HG02981 (cell line): ENCODE results near the gene GMPR2.
A peak's percentile ranks its signal among the peaks of the same experiment; 100 is the strongest.
"Not testable (repeated sequence)": the region's sequence is repeated elsewhere in the genome, so short reads cannot be mapped to it uniquely, and the experiment has no call there.

Experiments used
- ATAC-seq: cut with Tn5 transposase; IDR thresholded peaks from one replicate; pipeline ENCODE4 v1.9.1; 2021; ENCODE audit warnings: mild to moderate bottlenecking, moderate library complexity; ENCODE audit not compliant: unreplicated experiment

Gene GMPR2

DNA sequence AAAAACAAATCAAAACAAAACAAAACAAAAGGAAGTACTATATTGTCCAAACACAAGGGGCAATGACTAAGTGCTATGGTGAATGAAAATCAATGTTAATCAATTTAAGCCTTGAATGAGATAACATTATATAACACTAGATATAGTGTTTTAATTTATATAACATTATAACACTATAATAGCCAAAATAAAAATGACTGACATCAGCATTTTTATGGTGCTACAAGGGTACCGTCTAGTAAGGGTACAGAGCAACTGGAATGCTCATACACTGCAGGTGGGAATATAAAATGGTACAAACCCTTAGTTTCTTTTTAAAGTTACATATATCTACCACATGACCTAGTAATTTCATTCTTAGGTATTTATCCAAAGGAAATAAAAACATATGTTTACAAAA lies 6.3 kb upstream of the GMPR2 start:
- no peak for ATAC-seq

DNA sequence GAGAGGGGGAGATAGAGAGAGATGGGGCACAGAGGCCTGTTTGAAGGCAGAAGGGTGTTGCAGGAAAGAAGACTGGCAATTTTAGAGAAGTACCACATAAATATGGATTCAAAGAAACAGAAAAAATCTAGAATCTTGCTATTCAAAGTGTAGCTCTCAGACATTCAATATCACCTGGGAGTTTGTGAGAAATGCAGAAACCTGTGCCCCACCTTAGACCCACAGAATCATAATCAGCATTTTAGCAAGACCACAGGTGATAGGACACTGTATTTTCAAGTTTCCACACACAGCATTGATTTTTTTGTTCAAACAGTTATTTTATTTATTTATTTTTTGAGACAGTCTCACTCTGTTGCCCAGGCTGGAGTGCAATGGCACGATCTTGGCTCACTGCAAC lies 3.8 kb upstream of the GMPR2 start:
- no peak for ATAC-seq

DNA sequence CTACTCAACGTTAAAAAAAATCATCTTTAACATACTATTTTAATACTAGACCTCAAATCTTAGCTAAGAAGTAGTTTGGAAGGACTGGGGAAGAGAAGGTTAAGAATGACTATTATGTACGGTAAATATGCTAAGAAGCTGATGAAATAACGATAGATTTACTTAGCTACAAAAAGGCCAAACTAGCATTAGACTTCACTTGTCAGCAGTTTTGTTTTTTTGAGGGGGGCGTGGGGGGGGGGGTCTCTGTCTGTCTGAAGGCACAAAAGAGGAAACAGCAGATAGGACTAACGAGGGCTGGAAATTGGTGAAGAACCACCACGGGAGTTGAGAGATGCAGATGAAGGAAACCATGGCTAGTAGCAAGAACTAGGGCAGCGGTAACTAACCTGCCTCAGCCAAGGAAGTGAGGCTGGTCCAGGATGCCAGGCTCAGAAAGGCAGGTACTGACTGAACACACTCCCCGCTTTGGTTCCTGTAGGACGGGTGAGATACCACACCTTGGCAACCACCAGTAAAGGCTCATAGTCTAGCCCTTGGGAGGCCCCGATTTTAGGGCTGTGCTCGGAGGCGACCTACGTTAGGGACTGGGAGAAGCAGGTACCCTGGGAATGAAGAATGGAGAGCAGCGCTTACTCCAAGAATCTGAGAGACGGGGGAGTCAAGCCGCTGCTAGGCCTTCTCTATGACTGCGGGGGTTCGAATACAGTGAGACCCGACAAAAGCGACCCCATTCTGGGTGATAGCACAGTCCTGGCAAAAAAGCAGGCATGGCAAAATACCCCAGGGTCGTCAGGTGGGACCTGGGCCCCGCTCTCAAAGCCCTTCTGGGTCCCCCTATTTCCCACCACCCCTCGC lies 1.2 kb upstream of the GMPR2 start:
- no peak for ATAC-seq

DNA sequence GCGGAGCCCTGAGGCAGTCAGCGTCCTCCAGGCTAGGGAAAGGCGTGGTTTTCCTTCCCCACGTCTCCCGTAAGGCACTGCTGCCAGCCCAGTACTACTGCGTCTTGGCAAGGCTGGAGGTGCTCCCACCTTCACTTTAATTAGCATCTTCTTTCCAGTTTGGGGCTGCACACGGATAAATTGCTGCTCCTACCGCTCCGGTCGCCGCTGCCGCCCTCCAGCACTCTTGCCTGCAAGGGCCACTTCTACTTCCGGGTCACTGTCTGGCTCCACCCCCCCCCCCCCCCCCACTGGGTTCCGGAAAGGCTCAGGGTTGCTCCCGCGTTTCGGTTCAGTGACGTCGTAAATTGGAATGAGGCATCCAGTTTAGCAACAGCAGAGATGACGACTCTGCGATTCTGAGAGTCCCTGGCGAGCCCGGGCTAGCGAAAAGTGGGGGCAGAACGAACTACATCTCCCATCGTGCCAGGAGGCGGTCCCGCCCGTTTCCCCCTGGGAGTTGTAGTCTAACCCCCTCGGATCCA lies 546 bp upstream of the GMPR2 start, which contains the start of gene NEDD8:
TSS of gene NEDD8 (minus strand) at position 247 of the 524 bp plus-strand sequence. CDS start at position 147, 100 bp downstream.
- ATAC-seq = peak; percentile 63

DNA sequence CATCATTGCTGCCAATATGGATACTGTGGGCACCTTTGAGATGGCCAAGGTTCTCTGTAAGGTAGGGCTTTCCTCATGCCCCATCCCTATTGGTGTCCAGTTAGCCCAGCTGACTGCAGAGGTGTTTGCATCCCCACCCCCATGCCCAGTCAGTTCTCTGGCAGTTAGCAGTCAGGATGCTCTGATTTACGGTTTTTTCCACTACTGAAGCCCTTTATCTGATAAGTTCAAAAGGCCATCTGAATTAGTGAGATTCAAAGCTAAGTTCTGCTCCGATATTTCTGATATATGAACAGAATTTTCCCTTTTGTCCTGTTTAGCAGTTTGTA lies 773 bp downstream of the GMPR2 start:
- ATAC-seq = no peak

DNA sequence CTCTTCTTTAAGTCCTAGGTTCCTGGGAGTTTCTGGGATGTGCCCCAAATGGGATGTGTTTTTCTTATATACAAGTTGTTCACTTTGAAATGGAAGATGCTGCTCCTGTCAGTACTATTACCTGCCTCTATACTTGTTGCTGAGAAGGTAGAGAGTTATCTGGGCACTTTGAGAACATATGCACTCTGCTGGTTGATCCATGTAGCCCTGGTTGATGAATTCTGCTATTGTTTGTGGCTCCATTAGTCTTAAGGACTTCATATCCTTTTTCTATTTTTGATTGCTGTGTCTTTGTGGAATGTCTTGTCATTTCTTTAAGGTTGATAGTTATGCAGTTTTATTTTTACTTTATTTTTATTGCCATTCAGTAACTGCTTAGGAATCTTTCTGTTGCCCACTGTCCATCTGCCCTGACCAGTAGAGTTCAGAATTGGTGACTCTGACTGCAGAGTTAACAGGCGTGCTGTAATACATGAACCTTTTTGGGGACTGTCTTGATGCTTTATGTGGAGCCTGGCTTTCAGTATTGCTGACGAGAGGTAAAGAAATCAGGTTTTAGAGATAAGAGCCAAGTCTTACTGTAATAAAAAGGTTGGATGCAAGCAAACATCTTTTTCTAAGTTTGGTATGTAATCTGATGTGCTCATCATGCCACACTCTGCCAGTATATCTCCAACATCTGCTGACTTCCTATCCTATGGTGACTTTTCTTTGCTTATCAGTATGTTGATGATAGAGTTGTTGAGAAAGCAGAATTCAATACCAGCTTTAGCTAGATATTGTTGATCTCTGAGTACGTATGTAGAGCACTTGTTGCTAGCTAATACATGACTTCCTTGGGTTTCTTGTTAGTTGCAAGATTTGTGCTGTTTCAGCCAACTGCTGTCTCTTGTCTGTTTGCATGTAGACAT lies 1.6 kb downstream of the GMPR2 start:
- no peak for ATAC-seq

DNA sequence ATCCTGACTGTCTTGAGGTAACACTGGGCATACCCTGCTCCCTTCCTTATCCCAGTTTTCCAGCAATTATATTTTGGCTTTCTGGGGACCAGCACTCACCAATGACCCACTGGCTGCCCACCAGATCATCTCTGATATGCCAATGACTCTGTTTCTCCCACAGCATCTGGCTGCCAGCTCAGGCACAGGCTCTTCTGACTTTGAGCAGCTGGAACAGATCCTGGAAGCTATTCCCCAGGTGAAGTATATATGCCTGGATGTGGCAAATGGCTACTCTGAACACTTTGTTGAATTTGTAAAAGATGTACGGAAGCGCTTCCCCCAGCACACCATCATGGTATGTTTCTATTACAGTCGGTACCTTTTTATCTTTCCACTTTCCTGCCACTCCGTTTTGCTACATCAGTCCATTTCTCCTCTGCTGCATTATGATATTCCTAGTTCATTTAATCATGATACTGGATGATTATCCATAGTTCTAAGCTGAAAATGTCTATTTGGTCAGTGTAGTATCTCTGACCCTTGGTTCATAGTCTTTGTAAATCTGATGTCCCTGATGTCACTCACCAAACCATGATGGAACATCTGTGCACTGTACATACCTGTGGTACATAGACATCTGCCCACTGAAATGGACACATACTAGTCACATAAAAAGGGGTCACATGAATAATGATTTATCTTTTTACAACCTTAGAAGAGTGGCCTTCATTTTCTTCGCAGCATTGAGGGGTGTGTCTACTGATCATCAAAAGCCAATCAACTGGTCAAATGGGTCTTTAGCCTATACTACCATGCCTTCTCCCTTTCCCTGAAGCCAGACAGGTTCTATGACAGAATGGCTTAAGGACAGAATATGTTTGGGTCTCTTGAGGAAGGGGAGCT lies 3.3 kb downstream of the GMPR2 start:
- ATAC-seq = no peak

DNA sequence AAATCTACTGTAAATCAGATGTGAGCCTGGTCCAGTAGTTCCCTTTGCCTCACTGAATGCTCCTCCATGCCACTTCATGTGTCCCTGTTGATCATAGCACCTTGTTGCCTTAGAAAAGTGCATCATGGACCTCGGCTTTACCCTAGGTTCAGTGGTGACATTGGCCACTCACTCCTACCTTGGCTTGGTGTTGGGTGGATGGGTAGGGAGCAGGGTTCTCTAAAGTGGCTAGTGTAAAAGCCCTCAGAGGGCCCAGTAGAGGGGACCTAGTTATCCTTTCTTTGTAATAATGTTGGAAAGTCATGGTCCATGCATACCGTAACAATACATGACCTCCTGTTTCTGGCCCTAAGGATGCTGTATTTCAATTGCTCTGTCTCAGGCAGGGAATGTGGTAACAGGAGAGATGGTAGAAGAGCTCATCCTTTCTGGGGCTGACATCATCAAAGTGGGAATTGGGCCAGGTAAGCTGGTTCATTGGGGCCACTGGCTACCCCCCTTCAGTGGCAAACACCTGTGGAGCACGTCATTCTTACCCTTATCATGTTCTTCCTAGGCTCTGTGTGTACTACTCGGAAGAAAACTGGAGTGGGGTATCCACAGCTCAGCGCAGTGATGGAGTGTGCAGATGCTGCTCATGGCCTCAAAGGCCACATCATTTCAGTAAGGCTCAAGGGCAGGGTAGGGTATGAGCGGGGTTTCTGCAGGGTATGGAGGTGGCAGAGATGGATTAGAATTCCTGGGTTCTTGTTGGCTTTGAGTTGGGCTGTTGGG lies 4.1 kb downstream of the GMPR2 start:
- ATAC-seq = no peak

DNA sequence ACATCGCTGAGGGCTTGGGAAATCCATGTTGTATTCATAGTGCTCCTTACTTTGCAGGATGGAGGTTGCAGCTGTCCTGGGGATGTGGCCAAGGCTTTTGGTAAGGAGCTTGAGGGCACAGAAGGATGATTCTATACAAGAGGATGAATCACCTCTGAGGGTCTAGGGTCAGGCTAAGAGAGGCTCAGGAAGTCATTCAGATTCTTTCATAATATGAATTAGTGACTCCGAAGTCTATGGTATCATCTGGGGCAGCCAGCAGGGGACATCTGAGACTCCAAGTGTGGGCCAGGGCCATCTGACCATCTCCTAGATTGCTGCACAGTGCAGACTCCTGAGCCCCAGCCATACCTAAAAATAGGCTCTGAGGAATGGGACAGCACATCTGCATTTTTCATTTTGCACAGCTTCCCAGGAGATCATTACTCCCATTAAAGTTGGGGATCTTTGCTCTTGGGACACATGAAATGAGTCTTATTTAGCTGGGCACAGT lies 4.8 kb downstream of the GMPR2 start:
- ATAC-seq = no peak

DNA sequence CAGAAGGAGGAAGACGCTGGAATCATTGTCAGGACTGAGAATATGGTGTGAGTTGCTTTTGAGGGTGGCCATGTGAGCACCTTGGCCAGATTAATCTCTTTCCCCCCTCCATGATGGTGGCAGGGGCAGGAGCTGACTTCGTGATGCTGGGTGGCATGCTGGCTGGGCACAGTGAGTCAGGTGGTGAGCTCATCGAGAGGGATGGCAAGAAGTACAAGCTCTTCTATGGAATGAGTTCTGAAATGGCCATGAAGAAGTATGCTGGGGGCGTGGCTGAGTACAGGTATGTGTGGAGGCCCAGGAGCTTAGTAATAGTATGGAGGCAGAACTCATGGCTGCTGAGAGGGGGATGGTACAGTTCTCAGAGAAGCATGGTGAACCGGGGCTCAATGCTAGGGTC lies 5.4 kb downstream of the GMPR2 start:
- no peak for ATAC-seq

DNA sequence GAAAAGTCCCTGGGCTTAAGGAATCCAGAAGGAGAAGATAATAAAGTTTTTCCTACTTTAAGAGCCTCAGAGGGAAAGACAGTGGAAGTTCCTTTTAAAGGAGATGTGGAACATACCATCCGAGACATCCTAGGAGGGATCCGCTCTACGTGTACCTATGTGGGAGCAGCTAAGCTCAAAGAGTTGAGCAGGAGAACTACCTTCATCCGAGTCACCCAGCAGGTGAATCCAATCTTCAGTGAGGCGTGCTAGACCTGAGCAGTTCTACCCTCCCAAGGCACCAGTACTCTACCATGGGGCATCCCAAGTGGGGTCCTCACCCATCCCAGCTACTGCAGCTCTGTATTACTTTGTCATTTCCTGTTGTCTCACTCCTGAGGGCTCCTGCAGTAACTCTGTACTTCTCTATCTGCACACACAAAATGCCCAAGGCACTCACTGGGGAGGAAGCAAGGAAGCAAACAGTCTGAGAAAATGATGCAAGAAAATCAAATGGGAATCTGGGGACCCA lies 5.9 kb downstream of the GMPR2 start:
- ATAC-seq = no peak

DNA sequence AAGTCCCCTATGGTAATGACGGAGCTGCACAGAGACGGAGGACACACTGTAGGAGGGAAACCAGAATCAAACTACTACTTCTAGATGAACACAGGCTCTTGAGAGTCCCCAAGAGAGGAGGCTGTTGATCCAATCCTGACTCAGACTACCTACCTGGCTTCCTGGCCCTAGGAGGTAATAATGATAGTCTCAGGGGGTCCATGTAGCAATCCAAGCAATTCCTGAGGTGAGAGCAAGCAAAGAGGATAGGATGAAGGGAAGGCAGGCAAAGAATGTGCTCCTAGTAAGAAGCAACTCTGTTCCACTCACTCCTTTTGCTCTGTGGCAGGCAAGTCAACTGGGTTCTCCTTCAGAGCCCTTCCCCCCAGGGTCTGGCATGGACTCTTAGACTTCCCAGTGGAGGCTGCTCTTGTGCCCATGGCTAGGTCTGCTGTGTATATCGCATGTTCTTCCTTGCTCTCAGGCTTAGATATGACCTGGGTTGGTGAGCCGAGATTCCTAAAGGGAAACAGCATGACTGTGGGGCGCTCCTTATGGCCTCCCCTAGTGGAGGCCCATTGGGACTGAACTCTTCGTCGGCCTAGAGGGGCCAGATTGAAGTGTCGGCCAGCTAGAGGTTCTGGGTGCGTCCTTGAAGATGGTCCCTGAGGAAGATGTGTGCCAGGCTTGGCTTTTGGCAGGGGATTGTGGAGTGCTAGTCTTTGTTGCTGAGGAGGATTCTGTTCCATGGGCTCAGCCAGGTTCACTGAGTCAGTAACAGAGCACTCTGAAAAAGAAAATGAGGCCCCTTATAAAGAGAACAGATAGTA lies 7.6 kb downstream of the GMPR2 start:
- ATAC-seq = no peak

DNA sequence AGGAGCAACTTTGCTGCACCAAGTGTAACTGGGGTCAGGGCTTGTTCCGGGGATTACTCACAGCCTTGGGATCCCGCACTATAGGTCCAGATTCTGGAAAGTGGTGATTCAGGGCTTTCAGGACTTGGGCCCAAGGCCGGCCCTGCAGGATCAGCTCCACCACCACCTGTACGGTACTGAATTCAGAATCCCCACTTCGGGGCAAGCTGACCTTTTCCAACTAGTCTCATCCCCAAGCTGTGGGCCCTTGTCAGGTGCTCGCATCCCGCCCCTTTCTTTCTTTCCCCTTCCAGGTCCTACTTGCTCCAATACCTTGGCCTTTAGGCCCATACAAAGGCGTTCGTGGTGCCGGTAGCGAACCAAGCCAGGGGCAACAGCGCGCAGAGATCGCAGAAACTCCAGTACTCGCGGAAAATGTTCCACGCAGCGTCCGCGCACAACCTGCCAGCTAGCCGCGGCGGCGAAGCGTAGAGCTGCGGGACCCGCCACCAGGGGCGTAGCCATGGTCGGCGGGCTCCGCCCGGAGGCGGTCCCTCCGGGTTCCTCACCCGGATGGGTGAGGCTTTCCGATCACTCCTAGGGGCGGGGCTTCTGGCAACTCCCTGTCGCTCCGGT lies 9.2 kb downstream of the GMPR2 start:
- peak; percentile 80 for ATAC-seq

DNA sequence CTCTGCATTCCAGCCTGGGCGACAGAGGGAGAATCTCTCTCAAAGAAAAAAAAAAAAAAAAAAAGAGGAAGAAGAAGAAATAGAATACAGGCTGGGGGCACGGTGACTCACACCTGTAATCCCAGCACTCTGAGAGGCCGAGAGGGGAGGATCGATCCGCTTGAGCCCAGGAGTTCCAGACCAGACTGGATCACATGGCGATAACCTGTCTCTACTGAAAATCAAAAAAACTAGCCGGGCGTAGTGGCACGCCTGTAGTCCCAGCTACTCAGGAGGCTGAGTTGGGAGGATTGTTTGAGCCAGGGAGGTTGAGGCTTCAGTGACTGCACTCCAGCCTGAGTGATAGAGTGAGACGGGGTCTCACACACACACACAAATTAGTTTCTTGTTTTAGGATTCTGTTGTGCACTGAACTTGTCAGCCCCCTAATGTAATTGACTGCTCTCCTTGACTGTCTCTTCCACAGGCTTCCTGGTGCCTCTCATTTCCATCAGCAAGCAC lies 10.7 kb downstream of the GMPR2 start:
- ATAC-seq = no peak

DNA sequence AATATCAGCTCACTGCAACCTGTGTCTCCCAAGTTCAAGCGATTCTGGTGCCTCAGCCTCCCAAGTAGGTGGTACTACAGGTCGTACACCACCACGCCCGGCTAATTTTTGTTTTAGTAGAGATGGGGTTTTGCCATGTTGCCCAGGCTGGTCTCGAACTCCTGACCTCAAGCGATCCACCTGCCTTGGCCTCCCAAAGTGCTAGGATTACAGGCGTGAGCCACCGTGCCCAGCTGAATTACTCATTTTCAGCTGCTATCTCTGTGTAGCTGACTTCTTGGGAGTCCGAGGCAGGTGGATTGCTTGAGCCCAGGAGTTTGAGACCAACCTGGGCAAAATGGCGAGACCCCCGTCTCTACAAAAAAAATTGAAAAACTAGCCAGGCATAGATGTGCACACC lies 12.6 kb downstream of the GMPR2 start:
- ATAC-seq = not testable (repeated sequence)

DNA sequence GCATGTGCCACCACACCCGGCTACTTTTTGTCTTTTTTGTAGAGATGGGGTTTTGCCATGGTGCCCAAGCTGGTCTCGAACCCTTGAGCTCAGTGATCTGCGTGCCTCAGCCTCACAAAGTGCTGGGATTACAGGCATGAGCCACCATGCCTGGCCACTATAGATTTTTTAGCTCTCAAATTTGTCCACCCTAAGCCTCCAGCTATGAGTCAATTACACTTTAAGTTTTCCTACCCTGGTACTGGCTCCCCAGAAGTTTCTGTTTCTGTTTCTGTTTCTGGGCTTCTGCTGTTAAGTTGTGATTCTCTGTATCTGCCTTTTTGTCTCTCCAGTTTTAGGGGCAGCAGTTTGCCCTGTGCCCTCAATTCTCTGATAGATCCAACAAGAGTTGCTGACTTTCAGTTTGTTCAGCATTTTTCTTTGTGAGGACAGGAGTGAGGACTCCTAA lies 14.1 kb downstream of the GMPR2 start:
- ATAC-seq = no peak

DNA sequence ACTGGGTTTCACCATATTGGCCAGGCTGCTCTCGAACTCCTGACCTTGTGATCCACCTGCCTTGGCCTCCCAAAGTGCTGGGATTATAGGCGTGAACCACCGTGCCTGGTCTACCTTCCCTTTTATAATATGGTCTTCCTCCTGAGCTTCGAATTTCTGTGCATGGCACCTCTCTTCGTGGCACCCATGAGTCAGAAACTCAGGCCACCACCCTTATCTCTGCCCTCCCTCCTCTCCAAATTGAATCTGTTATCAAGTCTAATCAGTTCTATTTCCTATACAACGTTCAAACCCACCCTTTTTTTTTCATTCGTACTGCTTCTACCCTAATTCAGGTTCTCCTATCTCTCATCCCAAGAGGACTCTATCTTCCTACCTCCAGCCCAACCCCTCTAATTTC lies 14.7 kb downstream of the GMPR2 start:
- ATAC-seq = no peak
